HepG2 (cell line): Measurements from ENCODE around the gene C1orf159. TPM values are rescaled to one million over a fixed set of nuclear protein-coding genes. Genes with fewer than 3 reads are reported as not detected.
A peak's percentile ranks its signal among the peaks of the same experiment; 100 is the strongest.

Experiments
- HMGA1 ChIP-seq: sonication (generic); formaldehyde crosslinking; conservative IDR thresholded peaks from 2 replicates; pipeline ENCODE4 v1.4.0; 2020; ENCODE audit warnings: missing genetic modification reagents
- HNF4G ChIP-seq, 2 experiments: sonication (generic) in 1 of 2; formaldehyde crosslinking in 1 of 2; IDR thresholded peaks; 2 replicates each; pipeline versions ENCODE4 v1.4.0 to v1.6.1; 2011 to 2020; ENCODE audit warnings: borderline replicate concordance in 2 of 2, low read depth in 2 of 2, mild to moderate bottlenecking in 2 of 2, low read length in 1 of 2, missing genetic modification reagents in 1 of 2, moderate library complexity in 1 of 2
- SAP130 ChIP-seq: IDR thresholded peaks from 2 replicates; pipeline ENCODE4 v1.6.1; 2016; ENCODE audit warnings: low read depth
- TBX3 ChIP-seq: fragments of 450-650 bp; IDR thresholded peaks from 2 replicates; pipeline ENCODE4 v1.6.1; 2017; ENCODE audit warnings: antibody characterized with exemption, mild to moderate bottlenecking, inconsistent platforms, borderline replicate concordance
- TEAD3 ChIP-seq: optimal IDR thresholded peaks from 2 replicates; pipeline ENCODE3; 2016; ENCODE audit warnings: borderline replicate concordance
- TP53 ChIP-seq: sonication (generic); formaldehyde crosslinking; conservative IDR thresholded peaks from 2 replicates; pipeline ENCODE4 v1.4.0; 2020; ENCODE audit warnings: missing genetic modification reagents
- ZNF124 ChIP-seq: sonication (generic); formaldehyde crosslinking; IDR thresholded peaks from 2 replicates; pipeline ENCODE4 v1.4.0; 2020; ENCODE audit warnings: missing genetic modification reagents
- ZNF253 ChIP-seq: sonication (generic); formaldehyde crosslinking; IDR thresholded peaks from 2 replicates; pipeline ENCODE4 v1.8.0; 2022; ENCODE audit warnings: mild to moderate bottlenecking, missing genetic modification reagents, borderline replicate concordance
- ZNF280B ChIP-seq: sonication (generic); formaldehyde crosslinking; IDR thresholded peaks from 2 replicates; pipeline ENCODE4 v1.5.0; 2020; ENCODE audit warnings: missing genetic modification reagents, mild to moderate bottlenecking, borderline replicate concordance
- ZNF337 ChIP-seq: sonication (generic); formaldehyde crosslinking; IDR thresholded peaks from 2 replicates; pipeline ENCODE4 v1.5.1; 2020; ENCODE audit warnings: missing genetic modification reagents, low read depth, mild to moderate bottlenecking, borderline replicate concordance
- ZNF646 ChIP-seq: sonication (generic); formaldehyde crosslinking; IDR thresholded peaks from 2 replicates; pipeline ENCODE4 v1.9.0; 2021; ENCODE audit warnings: mild to moderate bottlenecking, missing genetic modification reagents
- ZNF652 ChIP-seq: IDR thresholded peaks from 2 replicates; pipeline ENCODE4 v1.6.1; 2016; ENCODE audit warnings: low read depth, borderline replicate concordance
- polyA plus RNA-seq, 8 experiments: library from polyadenylated mRNA; depleted of rRNA in 3 of 8; stranded (reverse) in 7 of 8; unstranded in 1 of 8; fragments of >200 nt; fragmentation: Illumina TruSeq in 4 of 8; extraction: Trizol in 4 of 8; gene quantifications; 2 replicates each; pipeline versions ENCODE4 v1.2.1 to v1.2.3, GENCODE V29; 2011 to 2016; ENCODE audit warnings: low read depth in 4 of 8, missing spikeins in 1 of 8, mixed read lengths in 1 of 8; ENCODE audit not compliant: insufficient read depth in 1 of 8
- total RNA-seq, 5 experiments: library from RNA; depleted of rRNA; stranded (reverse); fragments of >200 nt; fragmentation: Illumina TruSeq; extraction: Trizol; gene quantifications; 2 replicates each; pipeline ENCODE4 v1.2.3, GENCODE V29; 2016; ENCODE audit warnings: low read depth in 1 of 5
- TF ChIP-seq, protein P1 (sequence below): sonication (generic); formaldehyde crosslinking; IDR thresholded peaks from 2 replicates; pipeline ENCODE4 v1.8.0; 2022; ENCODE audit warnings: mild to moderate bottlenecking, missing genetic modification reagents; ENCODE audit not compliant: insufficient replicate concordance
- TF ChIP-seq, protein P2 (sequence below): sonication (generic); formaldehyde crosslinking; IDR thresholded peaks from 2 replicates; pipeline ENCODE4 v1.4.0; 2020; ENCODE audit warnings: missing genetic modification reagents, mild to moderate bottlenecking, borderline replicate concordance

The C1orf159 gene
- total and polyA plus RNA-seq, 2 of the 13 experiments (the other 11 are each of a cell fraction or from before 2014, with no cell fraction given), result 3.8 to 6.7 TPM

GRCh38 chr1:1069711-1070676 lies 45.9 kb downstream of the C1orf159 start (continued):
- TF ChIP-seq, protein P1, sequence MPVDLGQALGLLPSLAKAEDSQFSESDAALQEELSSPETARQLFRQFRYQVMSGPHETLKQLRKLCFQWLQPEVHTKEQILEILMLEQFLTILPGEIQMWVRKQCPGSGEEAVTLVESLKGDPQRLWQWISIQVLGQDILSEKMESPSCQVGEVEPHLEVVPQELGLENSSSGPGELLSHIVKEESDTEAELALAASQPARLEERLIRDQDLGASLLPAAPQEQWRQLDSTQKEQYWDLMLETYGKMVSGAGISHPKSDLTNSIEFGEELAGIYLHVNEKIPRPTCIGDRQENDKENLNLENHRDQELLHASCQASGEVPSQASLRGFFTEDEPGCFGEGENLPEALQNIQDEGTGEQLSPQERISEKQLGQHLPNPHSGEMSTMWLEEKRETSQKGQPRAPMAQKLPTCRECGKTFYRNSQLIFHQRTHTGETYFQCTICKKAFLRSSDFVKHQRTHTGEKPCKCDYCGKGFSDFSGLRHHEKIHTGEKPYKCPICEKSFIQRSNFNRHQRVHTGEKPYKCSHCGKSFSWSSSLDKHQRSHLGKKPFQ, result no peak
- TF ChIP-seq TEAD3 (CRISPR knock-in tag) (no peak), ZNF337 (CRISPR knock-in tag) (no peak), ZNF280B (CRISPR knock-in tag) (no peak), ZNF124 (CRISPR knock-in tag) (no peak), ZNF646 (CRISPR knock-in tag) (no peak), HNF4G (IDR thresholded peaks at IDR 0.05; ENCODE audit: borderline replicate concordance, low read depth, low read length) (no peak), HNF4G (CRISPR knock-in tag; IDR thresholded peaks at IDR 0.05; ENCODE audit: borderline replicate concordance, low read depth) (no peak), TP53 (no peak), ZNF652 (no peak), HMGA1 (CRISPR knock-in tag) (no peak), SAP130 (CRISPR knock-in tag) (peak; percentile 75), ZNF253 (CRISPR knock-in tag) (no peak), TBX3 (no peak)
- TF ChIP-seq, protein P2, sequence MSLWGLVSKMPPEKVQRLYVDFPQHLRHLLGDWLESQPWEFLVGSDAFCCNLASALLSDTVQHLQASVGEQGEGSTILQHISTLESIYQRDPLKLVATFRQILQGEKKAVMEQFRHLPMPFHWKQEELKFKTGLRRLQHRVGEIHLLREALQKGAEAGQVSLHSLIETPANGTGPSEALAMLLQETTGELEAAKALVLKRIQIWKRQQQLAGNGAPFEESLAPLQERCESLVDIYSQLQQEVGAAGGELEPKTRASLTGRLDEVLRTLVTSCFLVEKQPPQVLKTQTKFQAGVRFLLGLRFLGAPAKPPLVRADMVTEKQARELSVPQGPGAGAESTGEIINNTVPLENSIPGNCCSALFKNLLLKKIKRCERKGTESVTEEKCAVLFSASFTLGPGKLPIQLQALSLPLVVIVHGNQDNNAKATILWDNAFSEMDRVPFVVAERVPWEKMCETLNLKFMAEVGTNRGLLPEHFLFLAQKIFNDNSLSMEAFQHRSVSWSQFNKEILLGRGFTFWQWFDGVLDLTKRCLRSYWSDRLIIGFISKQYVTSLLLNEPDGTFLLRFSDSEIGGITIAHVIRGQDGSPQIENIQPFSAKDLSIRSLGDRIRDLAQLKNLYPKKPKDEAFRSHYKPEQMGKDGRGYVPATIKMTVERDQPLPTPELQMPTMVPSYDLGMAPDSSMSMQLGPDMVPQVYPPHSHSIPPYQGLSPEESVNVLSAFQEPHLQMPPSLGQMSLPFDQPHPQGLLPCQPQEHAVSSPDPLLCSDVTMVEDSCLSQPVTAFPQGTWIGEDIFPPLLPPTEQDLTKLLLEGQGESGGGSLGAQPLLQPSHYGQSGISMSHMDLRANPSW (CRISPR knock-in tag), result no peak
